Measurements from ENCODE around the gene GLT6D1.

- TF ChIP-seq POLR2A (IDR thresholded peaks at IDR 0.05), result no peak
- TF ChIP-seq CTCF (IDR thresholded peaks at IDR 0.05), result no peak
These were observed 51.7 kb downstream of the GLT6D1 start for GRCh38 chr9:135587658-135588057.
